Gastrocnemius medialis (tissue), 4 donors: ENCODE measurements around the gene AMPD2. TPM values are rescaled to one million over a fixed set of nuclear protein-coding genes. Genes with fewer than 3 reads are reported as not detected.

Experiments used
- ATAC-seq, 2 donors: fragments of 150-250 bp; one replicate each; pipeline ENCODE4 v1.9.1; 2016
- DNase-seq, 2 donors: peaks; one replicate each; pipeline ENCODE4 v3.0.0-alpha.2; 2019
- H3K27ac ChIP-seq, 4 donors: fragments of 200-600 bp; sonication (generic); 1 replicate in 1 of 4; 2 replicates in 3 of 4; pipeline ENCODE4 v1.5.1; 2016 to 2018; ENCODE audit warnings: mild to moderate bottlenecking in 2 of 4, moderate library complexity in 1 of 4
- H3K27me3 ChIP-seq, 3 donors: fragments of 200-600 bp; sonication (generic) in 2 of 3; 1 replicate in 1 of 3; 2 replicates in 2 of 3; pipeline versions ENCODE4 v1.5.1 to v1.6.0; 2016 to 2019; ENCODE audit warnings: mild to moderate bottlenecking in 1 of 3, moderate library complexity in 1 of 3
- H3K36me3 ChIP-seq, 2 donors: fragments of 200-600 bp; sonication (generic) in 1 of 2; one replicate each; pipeline ENCODE4 v1.5.1; 2017 to 2018
- H3K4me1 ChIP-seq, 2 donors: fragments of 200-600 bp; sonication (generic) in 1 of 2; one replicate each; pipeline ENCODE4 v1.5.1; 2016 to 2017; ENCODE audit warnings: mild to moderate bottlenecking in 2 of 2
- H3K4me3 ChIP-seq, 4 donors: fragments of 200-600 bp; sonication (generic) in 3 of 4; 1 replicate in 1 of 4; 2 replicates in 3 of 4; pipeline ENCODE4 v1.5.1; 2016 to 2019; ENCODE audit warnings: mild to moderate bottlenecking in 2 of 4
- H3K9me3 ChIP-seq, 3 donors: fragments of 200-600 bp; sonication (generic) in 2 of 3; 1 replicate in 1 of 3; 2 replicates in 2 of 3; pipeline ENCODE4 v1.5.1; 2016 to 2019
- CTCF ChIP-seq, 5 experiments: fragments of 450-650 bp in 3 of 5; fragments of 200-600 bp in 2 of 5; sonication (generic) in 2 of 5; IDR thresholded peaks in 4 of 5; conservative IDR thresholded peaks in 1 of 5; 1 replicate in 4 of 5; 2 replicates in 1 of 5; pipeline ENCODE4 v1.5.1; 2016 to 2019; ENCODE audit warnings: antibody characterized with exemption in 5 of 5, mild to moderate bottlenecking in 3 of 5, moderate library complexity in 3 of 5
- POLR2A ChIP-seq, 2 donors: fragments of 450-650 bp; IDR thresholded peaks; one replicate each; pipeline ENCODE4 v1.6.1; 2017; ENCODE audit warnings: antibody characterized with exemption in 2 of 2, mild to moderate bottlenecking in 2 of 2, moderate library complexity in 2 of 2
- in situ Hi-C, 4 donors: fragments of 200-750 bp; cut with MboI; loops; one replicate each; pipeline versions ENCODE4 v1.15.0 to v1.8.0; 2017; ENCODE audit warnings: low sequenced_read_pairs in 4 of 4
- intact Hi-C: fragments of 100-400 bp; cut with DNase I; formaldehyde crosslinking; loops from one replicate; pipeline ENCODE4 v1.15.1; 2023; ENCODE audit warnings: low total_unique reads
- total RNA-seq, 4 donors: library from RNA; depleted of rRNA; stranded (reverse); fragments of >200 nt; gene quantifications; one replicate each; pipeline versions ENCODE4 v1.1.0 to v1.2.3, GENCODE V29; 2016

AMPD2 gene
- total RNA-seq, 4 donors from 2014 or later: 5.3 to 19.4 (median 10.4) TPM

GRCh38 chr1:109611308-109611990 is 8.2 kb upstream of the AMPD2 start:
- in situ Hi-C loops: no loop called here
- DNase-seq: no peak
- intact Hi-C loops: no loop called here
- H3K27ac ChIP-seq: no peak overlapping the region
- no peak for ATAC-seq
- TF ChIP-seq CTCF (IDR thresholded peaks at IDR 0.05 in 4 of 5, conservative IDR thresholded peaks at IDR 0.05 in 1 of 5) (no peak), POLR2A (IDR thresholded peaks at IDR 0.05) (no peak)
- H3K36me3 ChIP-seq: no peaks in the 10 kb centered on the region
- no peak overlapping the region for H3K4me3 ChIP-seq
- H3K27me3 ChIP-seq: peaks cover 0 to 3% (median 0%) of the 10 kb centered on the region in 3 donors
- H3K9me3 ChIP-seq: no peaks in the 10 kb centered on the region
- H3K4me1 ChIP-seq: no peaks in the 10 kb centered on the region

- in situ Hi-C loops (no loop called here), intact Hi-C loops (no loop called here)
- H3K4me3 ChIP-seq: no peak overlapping the region
- H3K27ac ChIP-seq: no peak overlapping the region
- peaks cover 0 to under 1% of the 10 kb centered on the region in 2 donors for H3K4me1 ChIP-seq
- DNase-seq: no peak
- TF ChIP-seq CTCF (IDR thresholded peaks at IDR 0.05 in 4 of 5, conservative IDR thresholded peaks at IDR 0.05 in 1 of 5): no peak
- no peak for TF ChIP-seq POLR2A (IDR thresholded peaks at IDR 0.05)
- no peaks in the 10 kb centered on the region for H3K36me3 ChIP-seq
- ATAC-seq: no peak
- no peaks in the 10 kb centered on the region for H3K9me3 ChIP-seq
- peaks cover 0 to 3% (median 0%) of the 10 kb centered on the region in 3 donors for H3K27me3 ChIP-seq
Observed at GRCh38 chr1:109613361-109614147, 6.1 kb upstream of the AMPD2 start.

- no peak for DNase-seq
- in situ Hi-C loops (no loop called here), intact Hi-C loops (loop anchor here (5.0 kb wide), 1 partner anchor 124 kb away; the partner anchor contains the start of gene CYB561D1)
- TF ChIP-seq POLR2A (IDR thresholded peaks at IDR 0.05) (no peak), CTCF (IDR thresholded peaks at IDR 0.05 in 4 of 5, conservative IDR thresholded peaks at IDR 0.05 in 1 of 5) (no peak)
- Histone ChIP-seq H3K4me1 (peaks cover 4 to 17% of the 10 kb centered on the region in 2 donors), H3K27ac (no peak overlapping the region), H3K27me3 (peaks cover 0 to 4% (median 3%) of the 10 kb centered on the region in 3 donors), H3K36me3 (no peaks in the 10 kb centered on the region), H3K9me3 (no peaks in the 10 kb centered on the region), H3K4me3 (no peak overlapping the region)
- ATAC-seq: no peak
Observed at GRCh38 chr1:109615879-109616278, 3.8 kb upstream of the AMPD2 start.

- intact Hi-C loops (loop anchor here (5.0 kb wide), 1 partner anchor 124 kb away; the partner anchor contains the start of gene CYB561D1), in situ Hi-C loops (no loop called here)
- TF ChIP-seq POLR2A (IDR thresholded peaks at IDR 0.05) (no peak), CTCF (IDR thresholded peaks at IDR 0.05 in 4 of 5, conservative IDR thresholded peaks at IDR 0.05 in 1 of 5) (no peak)
- DNase-seq (no peak), ATAC-seq (no peak)
- Histone ChIP-seq H3K27ac (no peak overlapping the region), H3K27me3 (peaks cover 0 to 4% (median 3%) of the 10 kb centered on the region in 3 donors), H3K9me3 (no peaks in the 10 kb centered on the region), H3K4me3 (no peak overlapping the region), H3K4me1 (peaks cover 4 to 18% of the 10 kb centered on the region in 2 donors), H3K36me3 (no peaks in the 10 kb centered on the region)
Observed at GRCh38 chr1:109616391-109616790, 3.2 kb upstream of the AMPD2 start.
